OCI-M2 (cell line): ENCODE measurements around the gene MRPL38.
"Not testable (repeated sequence)": the region's sequence is repeated elsewhere in the genome, so short reads cannot be mapped to it uniquely, and the experiment has no call there.

Experiments
- DNase-seq: peaks from one replicate; lab custom pipeline; 2025; ENCODE audit not compliant: unreplicated experiment; lab: John Stamatoyannopoulos, UW

Gene MRPL38

DNA sequence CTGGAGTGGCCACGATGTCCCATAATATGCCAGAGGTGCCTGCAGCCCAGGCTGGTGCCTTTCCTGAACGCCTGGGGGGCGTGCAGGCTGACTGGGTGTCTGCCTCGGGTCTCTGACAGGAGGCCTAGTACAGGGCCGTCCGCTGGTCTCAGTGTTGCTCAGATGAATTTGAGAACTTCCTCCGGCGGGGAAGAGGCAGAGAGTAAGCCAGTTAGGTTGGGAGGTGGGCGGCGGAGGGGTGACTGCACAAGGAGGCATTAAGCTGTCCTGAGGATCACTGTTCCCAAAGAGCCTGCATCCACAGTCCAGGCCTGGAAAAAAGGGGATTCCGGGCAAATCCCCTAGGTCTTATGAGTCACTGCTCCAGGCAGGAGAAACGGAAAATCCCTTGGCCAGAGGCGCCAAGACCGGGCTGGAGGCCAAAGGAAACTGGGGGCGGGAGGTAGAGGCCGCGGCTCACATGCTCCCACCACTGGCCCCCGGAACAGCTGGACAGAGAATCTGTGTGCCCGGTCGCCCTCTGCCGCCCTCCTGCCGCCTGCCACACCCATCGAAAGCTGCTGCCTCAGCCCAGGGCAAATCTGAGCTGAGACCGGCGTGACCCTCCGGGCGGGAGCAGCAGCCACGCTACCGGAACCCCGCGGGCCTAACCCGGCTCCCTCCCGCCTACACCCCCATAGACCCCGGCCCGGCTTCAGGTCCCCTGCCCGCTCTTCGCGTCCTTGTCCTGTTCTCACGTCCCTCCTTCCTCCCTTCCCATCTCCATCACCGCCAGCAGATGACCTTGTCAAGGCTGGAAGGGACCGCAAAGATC is 27.5 kb downstream of the MRPL38 start:
- DNase-seq: no peak

DNA sequence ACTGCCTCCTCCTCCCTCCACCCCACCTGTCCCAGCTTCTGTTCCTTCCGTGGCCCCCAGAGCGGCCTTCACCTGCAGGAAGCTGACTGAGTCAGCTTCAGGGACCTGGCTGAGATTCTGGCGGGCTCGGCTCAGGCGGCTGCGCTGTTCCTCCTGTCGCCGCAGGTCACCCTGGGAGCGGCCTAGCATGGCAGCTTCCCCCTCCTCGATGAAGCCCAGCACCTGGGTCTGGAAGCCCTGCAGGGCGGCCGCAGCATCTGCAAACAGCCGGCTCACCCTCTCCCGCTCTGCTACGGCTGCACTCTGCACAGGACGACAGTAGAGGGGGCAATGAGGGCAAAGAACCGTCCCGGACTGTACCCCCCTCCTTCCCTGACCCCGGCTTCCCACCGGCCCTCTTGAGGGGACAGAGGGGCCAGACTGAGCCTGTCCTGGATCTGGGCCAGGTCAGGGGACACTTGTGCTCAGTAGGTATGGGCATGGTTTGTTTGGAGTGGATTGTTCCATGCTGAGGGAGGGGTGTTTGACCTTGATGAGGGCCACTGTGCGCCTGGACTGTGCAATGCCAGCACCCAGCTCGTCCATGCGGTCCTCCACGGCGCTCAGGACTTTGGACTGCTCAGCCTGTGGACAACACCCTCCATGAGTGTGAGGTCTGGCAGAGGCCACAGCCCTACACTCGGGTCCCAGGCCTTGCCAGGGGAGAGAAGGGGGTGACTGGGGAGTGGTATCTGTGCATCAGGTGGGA is 28.3 kb downstream of the MRPL38 start:
- no peak for DNase-seq

DNA sequence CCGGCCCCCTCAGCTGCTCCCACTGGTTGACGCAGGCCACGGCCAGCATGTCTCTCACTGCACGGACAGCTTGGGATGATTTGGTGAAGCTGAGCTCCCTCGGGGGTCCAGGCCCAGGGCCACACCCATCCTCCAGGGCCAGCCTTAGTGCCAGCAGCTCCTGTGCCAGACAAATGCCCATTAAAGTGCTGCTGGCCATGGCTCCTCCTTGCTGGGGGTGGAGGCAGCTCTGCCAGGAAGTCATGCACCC is 28.8 kb downstream of the MRPL38 start:
- no peak for DNase-seq

- no peak for DNase-seq
Measured at GRCh38 chr17:75875182-75875939, 29.3 kb downstream of the MRPL38 start.

GRCh38 chr17:75874323-75875181 is 30.1 kb downstream of the MRPL38 start:
- no peak for DNase-seq

- DNase-seq: no peak
Measured at GRCh38 chr17:75873587-75874322, 30.9 kb downstream of the MRPL38 start.

DNA sequence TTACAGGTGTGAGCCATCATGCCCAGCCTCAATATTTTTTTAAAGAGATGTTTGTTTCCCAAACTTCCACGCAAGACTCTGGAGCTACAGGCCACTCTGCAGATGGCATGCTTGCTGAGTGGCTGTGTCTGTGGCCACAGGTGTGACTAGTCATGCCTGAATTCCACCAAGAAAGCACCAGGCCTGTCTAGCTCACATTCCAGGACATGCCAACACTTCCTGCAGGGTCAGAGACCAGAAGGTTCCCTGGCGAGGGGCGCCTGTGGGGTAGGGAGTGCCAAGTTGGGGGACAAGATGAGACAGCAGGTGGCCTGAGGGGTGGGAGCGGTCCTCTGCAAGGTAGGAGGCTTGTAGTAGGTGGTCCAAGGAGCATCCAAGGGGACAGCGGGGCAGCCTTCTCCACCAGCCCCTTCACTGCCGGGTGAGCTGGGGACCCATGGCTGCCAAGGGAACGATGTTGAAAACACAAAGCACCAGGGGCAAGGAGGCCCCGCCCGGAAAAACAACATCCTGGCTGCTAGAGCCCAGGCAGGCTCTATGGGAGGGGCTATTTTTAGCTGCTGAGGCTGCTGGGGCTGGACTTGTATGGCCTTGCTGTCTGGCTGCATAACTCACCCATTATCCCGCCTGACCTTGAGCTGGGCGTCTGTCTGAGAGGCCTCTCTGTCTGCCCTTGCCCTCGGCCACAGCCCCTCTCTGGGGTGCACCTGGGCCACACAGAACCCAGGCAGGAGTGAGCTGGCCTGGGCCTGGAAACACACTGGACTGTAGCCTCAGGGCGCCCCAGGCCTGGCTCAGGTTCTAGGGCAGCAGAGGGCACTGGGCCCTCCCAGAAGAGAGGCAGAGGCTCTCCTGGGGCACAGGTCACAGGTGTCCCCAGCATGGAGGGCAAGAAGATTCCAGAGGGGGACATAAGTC is 32.0 kb downstream of the MRPL38 start:
- no peak for DNase-seq

DNA sequence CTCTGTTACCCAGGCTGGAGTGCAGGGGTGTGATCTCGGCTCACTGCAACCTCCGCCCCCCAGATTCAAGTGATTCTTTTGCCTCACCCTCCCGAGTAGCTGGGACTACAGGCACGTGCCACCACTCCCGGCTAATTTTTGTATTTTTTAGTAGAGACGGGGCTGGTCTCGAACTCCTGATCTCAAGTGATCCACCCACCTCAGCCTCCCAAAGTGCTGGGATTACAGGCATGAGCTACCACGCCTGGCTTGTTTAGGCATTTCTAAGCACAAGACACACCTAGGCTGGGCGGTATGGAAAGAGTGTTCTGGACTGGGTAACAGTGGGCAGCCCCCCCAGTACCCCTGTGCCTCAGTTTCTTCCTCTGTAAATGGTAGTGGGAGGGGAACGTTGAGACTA is 34.5 kb downstream of the MRPL38 start:
- not testable (repeated sequence) for DNase-seq

DNA sequence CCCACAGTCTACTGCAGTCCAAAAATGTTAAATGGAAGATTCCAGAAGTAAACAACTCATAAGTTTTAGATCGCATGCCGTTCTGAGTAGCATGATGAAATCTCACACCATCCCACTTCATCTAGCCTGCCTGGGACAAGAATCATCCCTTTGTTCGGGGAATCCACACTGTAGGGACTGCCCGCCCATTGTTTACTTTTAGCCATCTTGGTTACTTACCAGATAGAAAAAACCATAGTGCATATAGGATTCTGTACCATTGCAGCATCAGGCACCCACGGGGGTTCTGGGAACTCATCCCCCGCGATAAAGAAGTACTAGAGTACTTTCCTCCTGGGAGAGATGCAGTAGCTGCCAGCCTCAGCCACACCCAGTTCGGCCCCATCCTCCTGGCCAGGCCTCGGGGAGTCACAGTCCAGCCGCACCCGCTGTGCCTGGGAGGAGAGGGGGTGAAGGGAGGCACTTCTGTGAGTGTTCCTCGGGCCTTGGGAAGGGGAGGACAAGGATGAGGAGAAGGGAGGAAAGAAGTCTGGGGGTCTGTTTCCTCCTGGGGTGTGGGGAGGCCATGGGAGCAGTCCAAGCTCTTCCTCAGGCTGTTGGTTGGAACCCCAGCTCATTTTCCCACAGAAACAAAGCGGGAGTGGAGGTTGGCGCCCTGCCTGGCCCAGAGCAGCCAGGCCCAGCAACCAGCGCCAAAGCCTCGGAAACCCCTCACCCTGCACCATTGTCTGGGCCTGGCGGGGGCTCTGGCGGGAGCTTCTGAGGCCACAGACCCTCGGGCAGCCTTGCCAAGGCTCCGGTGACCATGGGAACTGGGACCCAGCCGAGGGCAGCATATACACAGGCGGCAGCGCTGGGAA is 35.2 kb downstream of the MRPL38 start:
- DNase-seq: no peak

DNA sequence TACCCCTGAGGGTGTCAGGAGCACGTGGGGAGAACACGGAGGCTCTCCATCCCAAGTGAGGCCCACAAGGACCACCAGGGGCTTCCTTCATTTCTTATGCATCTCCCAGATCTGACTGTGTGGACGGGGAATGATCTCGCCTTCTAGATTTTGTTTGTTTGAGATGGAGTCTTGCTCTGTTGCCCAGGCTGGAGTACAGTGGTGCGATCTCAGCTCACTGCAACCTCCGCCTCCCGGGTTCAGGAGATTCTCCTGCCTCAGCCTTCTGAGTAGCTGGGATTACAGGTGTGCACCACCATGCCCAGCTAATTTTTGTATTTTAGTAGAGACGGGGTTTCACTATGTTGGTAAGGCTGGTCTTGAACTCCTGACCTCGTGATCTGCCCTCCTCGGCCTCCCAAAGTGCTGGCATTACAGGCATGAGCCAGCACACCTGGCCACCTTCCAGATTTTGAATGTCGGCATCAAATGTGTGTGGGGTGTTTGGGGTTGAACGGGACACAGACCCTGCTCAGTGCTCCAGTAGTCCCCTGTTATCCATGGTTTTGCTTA is 35.9 kb downstream of the MRPL38 start:
- DNase-seq: not testable (repeated sequence)

- DNase-seq: not testable (repeated sequence)
Measured at GRCh38 chr17:75865404-75866188, 39.1 kb downstream of the MRPL38 start.

DNA sequence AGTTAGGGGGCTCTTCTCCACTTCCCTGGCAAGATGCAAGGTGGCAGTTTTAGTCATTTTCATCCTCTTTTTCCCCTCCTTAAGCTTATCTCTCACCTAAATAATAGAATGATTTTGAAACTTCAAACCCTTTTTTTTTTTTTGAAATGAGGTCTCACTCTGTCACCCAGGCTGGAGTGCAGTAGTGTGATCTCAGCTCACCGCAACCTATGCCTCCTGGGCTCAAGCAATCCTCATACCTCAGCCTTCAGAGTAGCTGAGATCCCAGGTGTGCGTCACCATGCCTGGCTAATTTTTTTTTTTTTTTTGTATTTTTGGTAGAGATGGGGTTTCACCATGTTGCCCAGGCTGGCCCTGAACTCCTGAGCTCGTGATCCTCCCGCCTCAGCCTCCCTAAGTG is 39.8 kb downstream of the MRPL38 start:
- DNase-seq: not testable (repeated sequence)

- no peak for DNase-seq
Measured at GRCh38 chr17:75864448-75864871, 40.2 kb downstream of the MRPL38 start.

- no peak for DNase-seq
Measured at GRCh38 chr17:75861927-75862317, 42.8 kb downstream of the MRPL38 start.

DNA sequence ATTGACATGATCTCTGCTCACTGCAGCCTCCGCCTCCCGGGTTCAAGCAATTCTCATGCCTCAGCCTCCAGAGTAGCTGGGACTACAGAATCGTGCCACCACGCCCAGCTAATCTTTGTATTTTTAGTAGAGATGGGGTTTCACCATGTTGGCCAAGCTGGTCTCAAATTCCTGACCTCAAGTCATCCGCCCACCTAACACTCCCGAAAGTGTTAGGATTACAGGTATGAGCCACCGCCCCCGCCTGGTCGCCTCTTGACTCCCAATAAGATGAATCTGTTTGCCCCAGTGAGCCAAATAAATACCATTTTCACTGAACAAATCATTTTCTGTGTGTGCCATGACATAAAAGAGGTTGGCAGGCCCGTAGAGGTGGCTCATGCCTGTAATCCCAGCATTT is 45.3 kb downstream of the MRPL38 start:
- not testable (repeated sequence) for DNase-seq

GRCh38 chr17:75856062-75856756 is 48.5 kb downstream of the MRPL38 start:
- DNase-seq: no peak
